GM19023 (cell line): ENCODE measurements around the gene NAA10.
A peak's percentile ranks its signal among the peaks of the same experiment; 100 is the strongest.

Experiments
- ATAC-seq: cut with Tn5 transposase; IDR thresholded peaks from one replicate; pipeline ENCODE4 v1.9.1; 2021; ENCODE audit warnings: mild to moderate bottlenecking, moderate library complexity; ENCODE audit not compliant: unreplicated experiment

NAA10 gene

DNA sequence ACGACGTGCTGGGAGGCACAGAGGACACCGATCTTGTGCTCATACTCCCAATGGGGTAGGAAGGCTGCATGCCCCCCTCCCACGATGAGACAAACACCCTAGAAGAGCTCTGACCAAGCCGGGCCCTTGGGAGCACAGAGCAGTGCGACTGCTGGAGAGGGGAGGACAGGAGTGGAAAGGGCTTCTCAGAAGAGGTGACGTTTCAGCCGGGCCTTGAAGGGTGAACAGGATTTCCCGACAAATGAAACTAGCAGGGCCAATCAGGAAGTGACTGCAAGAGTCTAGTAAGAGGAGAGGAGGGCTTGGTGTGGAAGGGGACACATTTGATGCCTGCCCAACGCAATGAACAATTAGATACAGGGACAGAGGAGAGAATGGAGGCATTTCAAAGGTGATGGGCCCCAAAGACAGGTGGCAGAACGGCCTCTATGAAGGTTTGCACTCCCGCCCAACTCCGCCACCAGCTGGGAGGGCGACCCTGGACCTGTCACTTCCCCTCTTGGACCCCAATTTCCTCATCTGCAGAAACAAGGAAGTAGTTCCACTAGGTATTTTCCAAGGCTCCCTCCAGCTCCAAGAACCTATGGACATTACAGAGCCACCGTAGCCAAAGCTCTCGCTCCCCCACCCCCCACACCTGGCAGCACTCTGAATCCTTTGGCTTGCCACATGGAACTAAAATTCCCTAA is 32.8 kb upstream of the NAA10 start:
- no peak for ATAC-seq

DNA sequence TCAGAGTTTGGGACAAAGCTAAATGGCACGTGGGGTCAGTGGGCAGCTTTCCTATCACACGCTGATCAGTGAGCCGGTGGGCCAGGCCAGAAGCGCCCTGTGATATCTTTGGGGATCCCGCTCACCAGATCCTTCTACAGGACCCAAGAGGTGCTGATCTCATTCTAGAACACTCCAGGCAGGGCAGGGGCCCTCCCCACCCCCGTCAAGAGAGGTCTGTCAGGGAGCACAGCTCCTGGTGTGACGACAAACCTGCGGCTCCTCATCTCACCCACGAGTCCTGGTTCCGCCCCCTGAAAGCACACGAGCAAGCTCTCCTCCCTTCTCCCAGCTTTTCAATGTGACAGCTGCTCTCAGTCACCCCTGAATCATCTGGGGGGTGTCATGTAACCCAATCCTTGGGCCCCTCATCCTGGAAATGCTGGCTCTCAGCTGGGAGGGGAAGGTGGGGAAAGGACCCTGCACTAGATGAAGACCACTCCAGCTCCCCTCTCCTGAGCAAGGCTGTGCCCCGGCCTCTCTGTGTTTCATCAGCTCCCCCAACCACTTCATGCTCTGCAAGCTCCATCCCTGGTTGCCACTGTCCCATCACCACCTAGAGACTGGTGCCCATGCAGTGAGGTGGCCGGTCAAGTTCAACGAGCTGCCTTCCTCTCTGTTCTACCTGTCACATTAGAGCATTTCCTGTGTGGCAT is 32.2 kb upstream of the NAA10 start:
- ATAC-seq: no peak

DNA sequence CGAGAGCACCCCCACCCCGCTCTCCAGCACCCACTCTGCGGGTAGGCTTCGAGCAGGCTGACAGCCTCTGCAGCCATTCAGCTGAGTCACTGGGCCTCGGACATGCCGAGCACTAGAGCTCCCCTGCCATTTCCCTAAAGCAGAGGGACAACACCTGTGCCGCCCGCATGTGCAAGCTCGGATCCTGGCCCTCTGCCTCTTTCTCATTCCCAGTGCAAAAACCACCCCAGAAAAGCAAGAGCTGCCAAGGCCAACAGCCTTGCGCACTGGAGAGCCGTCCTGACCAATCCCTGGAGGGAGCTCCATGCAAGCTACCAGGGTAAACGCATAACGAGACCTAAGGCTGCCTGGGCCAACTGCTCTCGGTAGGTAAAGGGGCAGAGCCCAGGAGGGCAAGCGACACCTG is 31.4 kb upstream of the NAA10 start:
- no peak for ATAC-seq

DNA sequence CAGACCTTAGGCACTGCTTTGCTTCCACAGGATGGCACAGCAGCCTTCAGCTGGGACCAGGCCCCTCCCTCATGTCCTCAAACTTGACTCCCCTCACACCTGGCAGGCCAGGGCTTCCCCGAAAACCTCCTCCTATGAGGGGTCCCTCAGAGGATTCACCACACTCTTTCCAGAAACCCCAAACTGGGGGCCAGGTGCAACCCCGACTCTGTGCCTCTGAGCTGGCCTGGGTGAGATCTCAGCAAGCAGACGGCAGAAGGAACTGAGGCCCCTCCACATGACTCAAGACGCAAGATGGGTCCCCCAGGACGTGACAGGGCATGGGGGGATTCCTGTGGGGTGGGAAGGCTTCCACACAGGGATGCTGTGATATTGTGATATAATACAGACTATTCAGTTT is 30.6 kb upstream of the NAA10 start:
- no peak for ATAC-seq

DNA sequence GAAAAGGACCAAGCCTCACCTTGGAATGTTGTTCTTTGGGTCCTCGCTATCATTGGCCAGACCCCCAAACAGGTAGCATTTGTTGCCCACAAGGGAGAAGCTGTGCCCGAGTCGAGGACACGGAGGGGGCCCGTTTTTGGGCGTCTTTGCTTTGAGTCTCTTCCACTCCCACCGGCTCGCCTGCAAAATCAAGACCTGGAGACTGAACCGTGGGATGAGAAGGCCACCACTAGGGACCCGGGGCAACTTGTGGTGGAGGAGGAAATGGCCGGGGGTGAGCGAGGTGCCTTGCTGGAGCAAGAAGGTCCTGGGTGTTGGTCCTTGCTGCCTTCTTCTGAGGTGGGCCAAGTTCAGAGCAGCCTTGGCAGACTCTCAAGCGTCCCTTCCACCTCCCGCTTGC is 29.3 kb upstream of the NAA10 start:
- ATAC-seq: no peak

DNA sequence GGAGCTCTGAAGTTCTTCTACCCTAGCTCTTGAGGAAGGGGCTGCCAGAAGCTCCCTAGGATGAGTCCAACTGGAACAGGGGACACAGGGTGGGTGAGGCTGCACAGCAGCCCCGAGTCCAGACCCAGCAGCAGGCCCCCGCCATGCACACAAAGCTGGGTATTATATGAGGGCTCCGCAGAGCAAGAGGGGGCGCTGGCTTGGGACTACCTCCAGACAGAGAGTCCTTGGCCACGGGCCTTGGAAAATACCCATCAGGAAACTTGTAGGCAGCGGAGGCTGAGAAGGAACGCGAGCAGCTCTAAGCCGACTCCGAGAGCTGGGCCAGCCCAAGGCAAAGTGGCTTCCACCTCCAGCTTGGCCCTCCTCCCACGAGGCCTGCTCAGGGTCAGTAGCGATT is 28.7 kb upstream of the NAA10 start:
- ATAC-seq: no peak

DNA sequence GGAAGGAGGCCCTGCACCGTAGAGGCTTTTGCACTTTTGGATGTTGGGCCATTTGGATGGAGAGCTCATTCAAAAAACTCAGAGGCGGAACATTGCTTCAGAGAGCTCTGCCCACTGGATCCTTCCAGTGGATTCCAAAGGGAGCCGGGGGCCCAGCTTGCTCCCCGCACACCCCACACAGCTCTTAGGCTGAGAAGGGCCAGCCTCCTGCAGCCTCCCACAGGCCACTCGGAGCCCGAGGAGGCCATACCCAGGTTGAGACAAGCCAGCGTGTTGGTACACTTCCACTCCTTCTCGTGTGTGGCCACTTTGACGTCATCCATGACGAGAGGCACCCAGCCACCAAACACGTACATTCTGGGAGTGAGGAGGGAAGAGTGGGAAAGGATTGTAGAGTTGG is 26.5 kb upstream of the NAA10 start:
- ATAC-seq: no peak

DNA sequence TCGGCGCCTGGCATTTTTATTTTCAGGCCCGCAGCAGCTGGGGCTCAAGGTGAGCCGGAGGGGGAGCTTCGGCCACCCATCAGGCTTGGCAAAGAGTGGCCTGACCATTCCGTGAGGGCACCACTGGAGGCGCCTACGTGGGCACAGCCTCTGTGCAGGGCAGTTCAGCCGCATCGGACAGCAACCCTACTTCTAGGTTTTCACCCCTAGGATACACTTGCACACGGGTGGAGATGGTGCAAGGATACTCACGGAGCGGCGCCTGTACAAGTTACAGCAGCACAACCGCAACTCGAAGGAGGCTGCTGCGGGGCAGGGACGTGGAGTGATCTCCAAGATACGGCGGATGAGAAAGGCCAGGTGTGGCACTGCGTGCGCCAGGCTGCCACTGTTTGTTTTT is 25.9 kb upstream of the NAA10 start:
- no peak for ATAC-seq

DNA sequence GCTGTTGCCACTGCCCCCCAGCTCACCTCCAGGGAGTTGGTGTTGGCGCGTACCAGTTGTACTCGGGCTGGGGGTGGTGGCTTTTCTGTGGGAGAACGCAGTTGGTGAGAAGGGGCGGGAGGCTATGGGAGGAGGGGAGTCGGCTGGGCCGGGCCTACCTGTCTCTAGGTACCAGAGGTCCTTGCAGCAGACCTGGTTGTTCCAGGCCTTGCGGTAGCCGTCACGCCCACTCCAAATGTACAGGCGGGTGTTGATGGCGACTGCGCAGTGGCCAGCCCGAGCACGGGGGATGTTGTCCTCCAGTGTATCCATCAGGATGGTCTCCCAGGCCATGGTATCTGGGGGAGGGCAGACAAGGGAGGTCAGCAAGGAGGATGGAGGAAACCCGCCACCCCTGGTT is 25.2 kb upstream of the NAA10 start:
- ATAC-seq: no peak

DNA sequence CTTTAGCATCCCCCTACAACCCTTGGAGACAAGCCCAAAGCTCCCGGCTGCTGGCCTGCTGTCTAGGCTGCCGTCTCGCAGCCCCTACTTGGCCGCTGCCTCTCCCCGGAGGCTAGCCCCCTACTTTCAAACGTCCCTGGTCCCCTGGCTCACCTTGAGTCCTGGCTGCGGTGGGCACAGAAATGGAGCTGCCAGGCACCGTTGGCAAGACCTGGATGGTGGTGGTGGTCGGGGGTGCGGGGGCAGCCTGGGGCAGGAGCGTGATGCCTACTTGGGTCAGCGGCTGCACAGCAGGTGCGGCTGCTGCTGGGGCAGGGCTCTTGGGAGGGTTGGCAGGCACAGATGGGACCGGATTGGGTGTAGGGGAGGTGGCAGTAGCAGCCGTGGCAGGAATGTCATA is 24.8 kb upstream of the NAA10 start:
- ATAC-seq: no peak

DNA sequence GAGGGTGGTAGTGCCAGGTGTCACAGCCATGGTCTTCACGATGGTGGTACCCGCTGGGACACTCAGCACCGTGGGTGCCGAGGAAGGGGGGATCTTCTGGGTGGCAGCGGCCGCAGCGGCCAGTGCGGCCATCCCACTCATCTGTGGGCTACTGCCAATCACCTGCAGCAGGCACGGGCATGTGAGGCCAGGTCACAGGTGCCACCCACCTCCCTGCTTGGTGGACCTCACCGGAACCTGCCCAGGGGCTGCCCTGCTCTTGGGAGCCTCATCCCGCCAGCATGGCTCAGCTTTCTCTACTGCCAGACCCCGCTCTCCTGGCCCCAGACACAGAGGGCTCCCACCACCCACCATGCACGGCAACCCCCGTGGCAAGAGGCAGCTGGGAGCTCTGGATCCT is 23.8 kb upstream of the NAA10 start:
- no peak for ATAC-seq

DNA sequence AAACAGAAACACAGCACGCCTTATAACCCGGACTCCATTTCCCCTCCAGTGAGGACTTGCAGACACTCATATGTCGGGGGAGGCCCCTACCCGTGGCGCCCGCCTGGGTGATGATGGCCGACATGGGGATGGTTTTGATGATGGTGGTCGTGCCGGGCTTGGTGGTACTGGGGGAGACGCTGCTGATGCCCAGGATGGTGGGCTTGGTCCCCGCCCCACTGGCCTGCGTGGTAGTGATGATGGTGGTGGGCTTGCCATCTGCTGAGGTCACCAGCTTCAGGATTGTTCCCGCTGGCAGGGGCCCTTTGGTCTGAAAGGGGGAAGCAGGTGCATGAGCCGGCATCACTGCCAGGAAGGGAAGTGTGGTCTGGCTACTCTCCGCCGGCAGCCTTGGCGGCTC is 22.4 kb upstream of the NAA10 start:
- ATAC-seq: no peak

DNA sequence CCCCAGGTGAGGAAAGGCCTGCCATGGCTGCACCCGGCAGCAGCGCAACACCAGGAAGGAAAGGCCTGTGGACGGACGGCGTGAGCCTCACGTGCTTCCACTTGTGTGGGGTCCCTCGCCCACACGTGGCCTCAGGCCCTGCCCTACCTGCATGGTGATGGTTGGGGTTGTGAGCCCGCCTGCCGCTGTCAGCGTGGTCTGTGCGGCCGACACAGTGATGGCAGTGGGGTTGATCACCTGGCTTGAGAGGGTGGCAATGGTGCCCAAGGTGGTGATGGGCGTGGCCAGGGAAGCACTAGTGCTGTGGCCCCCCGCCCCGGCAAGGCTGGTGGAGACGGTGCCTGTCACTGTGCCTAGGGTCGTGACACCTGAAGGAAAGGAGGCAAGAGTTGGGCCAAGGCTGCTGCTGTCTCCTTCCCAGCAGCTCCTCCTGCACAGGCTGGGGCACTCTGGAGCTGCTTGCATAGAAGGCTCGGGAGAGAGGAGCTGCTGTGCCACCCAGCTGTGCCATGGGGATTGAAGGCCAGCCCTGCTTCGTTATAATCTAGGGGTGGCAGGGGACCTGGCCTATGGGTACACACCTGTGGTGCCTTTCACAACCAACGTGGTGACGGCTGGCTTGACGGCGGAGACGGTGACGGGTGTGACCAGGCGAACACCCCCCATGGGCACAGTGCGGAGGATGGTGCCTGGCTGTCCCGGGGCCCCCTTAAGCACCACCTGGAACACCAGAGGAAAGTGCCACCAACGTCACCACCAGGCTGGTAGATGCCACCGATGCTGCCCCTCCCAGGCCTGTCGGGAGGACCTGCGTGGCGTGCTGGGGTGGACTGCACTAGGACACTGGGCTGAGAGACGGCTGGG is 21.4 kb upstream of the NAA10 start:
- no peak for ATAC-seq

DNA sequence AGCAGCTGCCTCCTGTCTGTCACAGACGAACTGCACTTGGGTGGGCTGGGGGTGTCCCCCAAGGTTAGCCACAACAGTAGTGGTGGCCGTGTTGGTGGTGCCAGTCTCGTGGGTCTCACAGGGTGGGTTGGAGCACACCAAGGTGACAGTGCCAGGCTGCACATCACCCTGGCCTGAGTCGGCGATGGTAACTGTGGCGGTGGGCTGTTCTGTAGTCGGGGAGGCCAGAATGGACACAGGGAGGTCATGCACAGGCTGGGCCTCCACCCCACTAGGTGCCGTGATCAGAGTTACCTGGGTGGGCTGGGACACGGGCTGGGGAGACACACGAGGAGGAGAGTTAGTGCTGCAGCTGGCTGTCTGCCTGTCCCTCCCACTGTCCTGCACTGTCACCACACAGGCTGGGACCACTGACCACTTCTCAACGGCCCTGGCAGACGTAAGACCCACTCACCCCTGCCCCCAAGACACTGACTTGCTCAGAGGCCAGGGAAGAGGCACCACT is 20.4 kb upstream of the NAA10 start:
- no peak for ATAC-seq

DNA sequence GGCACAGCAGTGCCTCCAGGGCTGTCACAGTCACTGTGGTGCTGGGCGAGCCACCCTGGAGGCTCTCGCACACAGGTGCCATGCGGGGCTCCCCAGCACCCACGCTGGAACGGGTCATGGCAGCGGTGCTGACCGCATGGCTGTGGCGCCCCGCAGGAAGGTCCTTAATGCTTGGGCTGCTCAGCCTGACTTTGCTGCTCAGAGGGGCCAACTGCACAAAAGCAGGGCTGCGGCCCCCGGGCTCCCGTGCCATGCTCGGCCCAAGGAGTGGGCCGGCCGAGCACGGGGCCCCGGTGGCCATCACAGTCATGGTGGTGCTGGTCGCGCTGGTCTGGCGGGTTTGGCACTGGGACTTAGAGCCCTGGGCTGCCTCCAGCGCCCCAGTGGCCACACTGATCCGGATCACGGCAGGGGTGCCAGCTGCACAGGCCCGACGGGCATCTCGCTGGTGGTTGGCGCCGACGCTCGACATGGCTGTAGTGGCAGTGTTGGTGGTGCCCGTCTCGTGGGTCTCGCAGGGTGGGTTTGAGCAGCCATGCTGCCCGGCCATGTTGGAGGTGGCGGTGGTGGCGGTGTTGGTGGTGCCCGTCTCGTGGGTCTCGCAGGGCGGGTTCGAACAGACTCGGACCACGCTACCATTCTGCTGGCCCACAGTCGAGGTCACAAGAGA is 19.9 kb upstream of the NAA10 start:
- no peak for ATAC-seq

DNA sequence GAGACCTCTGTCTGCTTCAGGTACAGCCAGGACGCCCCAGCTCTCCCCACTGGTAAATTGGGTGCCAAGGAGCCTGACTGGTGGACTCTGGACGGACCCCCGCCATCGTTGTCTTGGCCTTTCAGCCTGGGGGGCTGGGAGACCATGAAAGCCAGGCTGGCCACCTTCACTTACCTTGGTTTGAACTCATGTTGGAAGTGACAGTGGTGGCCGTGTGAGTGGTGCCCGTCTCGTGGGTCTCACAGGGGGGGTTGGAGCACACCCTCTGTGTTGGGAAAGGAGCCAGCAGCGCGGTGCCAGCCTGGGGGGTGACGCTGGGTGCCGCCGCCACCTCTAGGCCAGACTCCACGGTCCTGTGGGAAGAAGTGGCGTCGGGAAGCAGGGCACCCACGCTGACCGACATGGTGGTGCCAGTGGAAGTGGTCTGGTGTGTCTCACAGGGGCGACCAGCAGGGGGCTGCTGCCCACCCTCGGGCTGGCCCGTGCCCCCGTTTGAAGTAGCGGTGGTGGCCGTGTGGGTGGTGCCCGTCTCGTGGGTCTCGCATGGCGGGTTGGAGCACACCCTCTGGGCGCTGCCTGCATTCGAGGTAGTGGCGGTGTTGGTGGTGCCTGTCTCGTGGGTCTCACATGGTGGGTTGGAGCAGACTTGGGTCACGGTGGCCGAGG is 19.2 kb upstream of the NAA10 start:
- ATAC-seq: no peak

DNA sequence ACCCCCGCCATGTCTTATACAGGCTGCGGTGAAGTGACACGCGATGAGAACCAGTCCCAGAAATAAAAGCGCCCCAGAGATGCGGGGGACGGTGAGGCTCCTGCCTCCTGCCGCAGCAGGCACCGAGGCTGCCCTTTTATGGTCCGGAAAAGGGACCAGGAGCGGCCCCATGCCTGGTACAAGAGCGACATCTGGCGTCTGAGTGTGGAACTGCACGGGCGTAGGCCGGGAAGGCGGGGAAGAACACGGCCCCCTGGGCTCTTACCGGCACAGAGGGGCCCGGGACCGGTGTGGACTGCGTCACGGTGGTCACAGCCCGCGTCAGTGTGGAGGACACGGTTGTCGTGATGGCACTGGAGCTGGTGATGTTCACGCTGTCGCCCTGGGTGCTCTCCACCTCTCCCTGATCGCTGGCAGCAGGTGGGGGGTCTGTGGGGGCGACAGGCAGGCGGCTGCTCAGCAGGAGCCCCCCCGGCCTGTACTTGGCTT is 18.5 kb upstream of the NAA10 start:
- peak; percentile 55 for ATAC-seq

DNA sequence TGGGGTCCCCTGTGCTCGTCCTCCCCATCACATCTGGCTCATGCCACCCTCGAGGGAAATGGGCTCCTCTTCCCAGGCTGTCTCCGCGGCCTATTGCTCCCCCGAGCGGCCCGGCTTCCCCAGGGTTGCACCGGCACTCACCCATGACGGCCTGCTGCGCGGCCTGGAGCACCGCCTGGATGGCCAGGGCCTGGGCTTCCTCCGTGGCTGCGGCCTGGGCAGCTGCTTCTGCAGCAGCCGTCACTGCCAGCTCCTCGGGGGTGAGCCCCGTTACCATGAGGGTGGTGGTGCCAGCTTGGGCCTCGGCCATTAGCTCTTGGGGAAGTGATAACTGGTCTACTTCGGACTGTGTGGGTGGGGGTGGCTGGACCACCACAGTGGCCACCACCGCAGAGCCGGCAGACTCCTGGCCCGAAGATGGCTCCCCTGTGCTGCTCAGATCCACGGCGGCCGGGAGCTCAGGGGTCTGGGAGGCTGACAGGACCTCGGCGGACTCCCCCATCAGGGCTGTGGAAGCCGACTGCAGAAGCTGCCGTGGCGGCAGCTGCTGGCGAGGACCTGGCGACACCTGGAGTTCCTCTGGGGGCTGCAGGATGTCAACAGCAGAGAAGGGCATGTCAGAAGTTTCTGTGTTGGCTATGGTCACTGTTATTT is 17.7 kb upstream of the NAA10 start:
- ATAC-seq: no peak

DNA sequence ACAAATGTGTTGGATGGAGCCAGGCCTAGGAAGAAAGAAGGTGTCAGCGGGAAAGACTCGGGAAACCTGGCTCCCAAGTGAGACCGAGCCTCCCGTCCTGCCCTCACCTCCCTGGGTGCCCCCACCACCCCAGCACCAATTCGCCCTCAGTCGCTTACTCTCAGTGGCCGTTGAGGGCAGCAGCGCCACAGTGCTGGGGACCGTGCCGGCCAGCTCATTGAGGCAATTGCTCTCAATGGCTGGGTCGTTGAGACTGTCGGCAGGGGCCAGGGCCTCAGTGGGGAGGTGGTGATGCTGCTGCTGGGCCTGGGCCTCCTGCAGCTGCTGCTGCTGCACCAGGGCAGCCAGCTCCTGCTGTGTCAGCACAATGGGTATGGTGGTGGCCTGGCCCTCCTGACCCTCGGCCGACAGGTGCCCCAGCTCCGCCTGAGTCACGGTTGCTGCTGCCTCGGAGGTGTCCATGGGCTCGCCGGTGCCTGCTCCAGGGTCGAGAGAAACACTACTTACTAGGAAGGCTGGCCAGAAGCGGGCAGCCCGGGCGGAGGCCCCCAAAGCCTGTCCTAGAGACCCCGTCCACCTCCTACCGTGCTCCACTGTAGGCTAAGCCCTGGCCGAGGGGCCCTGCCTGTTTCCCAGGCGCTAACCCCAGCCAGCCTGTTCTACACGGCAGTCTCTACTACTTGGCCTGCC is 17.0 kb upstream of the NAA10 start:
- ATAC-seq: no peak
